GM21825 (cell line): ENCODE data around the gene BAIAP2L1.

Source experiments
- ATAC-seq: cut with Tn5 transposase; IDR thresholded peaks from one replicate; pipeline ENCODE4 v1.9.1; 2021; ENCODE audit warnings: mild to moderate bottlenecking, moderate library complexity; ENCODE audit not compliant: unreplicated experiment

Gene BAIAP2L1

DNA sequence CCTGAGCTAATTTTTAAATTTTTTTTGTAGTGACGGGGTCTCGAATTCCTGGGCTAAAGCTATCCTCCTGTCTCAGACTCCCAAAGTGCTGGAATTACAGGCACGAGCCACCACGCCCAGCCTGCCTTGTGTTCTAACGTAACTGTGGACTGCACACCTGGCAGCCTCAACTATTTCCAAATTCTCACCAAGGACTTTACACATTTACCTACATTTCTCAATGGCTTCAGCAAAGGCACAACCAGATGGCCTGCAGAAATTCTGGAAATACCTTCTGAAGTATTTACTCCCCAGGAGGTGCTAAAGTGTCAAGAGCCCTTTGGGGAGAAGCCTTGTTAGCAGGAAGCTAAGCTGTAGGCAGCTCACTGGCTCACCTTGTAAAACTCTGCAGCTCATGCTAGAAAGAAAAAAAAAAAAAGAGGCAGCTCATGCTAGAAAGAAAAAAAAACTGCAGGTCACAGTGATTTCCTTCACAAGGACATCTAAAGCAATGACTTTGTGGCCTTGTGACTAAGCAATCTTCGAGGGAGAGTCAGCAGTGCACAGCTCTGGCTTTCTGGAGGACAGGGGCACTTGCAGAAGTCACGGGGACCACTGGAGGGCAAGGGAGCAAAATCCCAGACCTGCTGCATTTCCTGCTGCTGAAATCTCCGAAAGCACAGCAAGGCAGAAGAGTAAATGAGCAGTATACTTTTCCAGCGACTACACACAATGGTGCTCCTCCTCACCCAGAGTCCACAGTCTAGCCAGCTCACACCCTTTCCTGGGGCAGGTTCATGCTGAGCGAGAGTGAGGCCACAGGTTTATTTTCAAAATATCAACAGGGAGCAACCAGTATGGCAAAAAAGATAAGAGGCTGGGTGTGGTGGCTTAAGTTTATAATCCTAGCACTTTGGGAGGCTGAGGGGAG is 40.4 kb downstream of the BAIAP2L1 start:
- no peak for ATAC-seq

DNA sequence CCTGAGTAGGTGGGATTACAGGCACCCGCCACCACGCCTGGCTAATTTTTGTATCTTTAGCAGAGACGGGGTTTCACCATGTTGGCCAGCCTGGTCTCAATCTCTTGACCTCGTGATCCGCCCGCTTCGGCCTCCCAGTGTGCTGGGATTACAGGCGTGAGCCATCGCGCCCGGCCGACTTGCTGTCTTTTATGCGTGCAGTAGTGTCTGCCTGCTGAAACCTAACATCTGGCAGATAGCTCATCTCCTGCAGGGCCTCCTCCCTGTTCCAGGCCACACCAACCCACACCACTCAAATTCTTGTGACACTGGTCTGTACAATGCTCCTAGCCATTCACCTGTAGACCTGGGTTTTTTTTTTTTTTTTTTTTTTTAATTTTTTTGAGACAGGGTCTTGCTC is 41.5 kb downstream of the BAIAP2L1 start:
- no peak for ATAC-seq

DNA sequence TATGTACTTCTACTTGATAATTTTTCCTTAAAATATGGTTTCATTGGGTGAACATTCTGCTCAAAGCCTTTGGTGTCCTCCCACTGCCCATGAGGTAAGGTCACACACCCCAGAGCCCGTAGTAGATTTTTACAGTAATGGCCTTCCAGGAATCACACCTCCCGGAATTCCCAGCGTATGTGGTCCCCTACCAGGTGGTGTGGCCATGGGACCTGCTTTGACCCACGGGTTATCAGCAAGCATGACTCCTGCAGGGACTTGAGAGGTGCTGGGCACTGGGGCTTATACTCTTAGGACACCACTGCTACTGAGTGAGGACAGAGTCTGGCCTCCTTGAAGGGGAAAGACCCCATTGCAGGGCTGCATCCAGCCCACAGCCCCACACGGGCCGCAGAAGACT is 42.2 kb downstream of the BAIAP2L1 start:
- no peak for ATAC-seq

GRCh38 chr7:98357751-98358161 is 43.1 kb downstream of the BAIAP2L1 start:
- no peak for ATAC-seq

GRCh38 chr7:98355250-98355538 is 45.7 kb downstream of the BAIAP2L1 start:
- no peak for ATAC-seq

DNA sequence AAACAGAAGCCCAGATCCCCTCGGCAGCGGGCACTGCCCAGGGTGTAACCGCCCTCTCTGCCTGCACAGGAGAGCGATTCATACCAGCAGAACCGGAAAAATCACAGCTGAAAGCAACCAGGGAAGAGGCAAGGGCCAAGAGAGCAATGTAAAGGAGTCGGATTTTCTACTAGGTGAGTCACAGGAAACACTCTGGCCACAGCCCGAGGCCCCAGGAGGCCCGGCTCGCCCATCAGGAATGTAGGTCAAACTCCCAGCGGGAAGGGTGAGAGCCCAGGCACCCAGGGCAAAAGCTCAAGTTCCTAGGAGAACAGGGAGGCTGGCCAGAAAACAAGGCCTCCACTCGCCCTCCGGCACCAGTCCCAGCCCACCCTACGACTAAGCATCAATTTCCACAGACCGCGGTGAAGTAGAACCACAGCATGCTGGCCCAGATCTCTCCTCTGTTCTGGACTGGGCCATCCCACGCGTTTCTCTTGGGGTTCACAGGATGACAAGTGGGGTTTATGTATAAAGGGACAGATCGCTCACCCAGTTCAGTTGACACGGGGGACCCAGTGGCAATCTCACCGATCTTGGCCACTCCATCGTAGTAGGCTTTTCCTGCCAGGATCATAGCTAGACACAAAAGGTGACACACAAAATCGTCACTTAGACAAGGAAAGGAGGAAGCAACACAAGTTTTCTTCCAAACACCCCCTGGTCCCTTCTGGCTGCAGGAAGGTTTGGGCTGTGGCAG is 46.2 kb downstream of the BAIAP2L1 start:
- no peak for ATAC-seq

GRCh38 chr7:98354052-98354451 is 46.8 kb downstream of the BAIAP2L1 start:
- ATAC-seq, result no peak

DNA sequence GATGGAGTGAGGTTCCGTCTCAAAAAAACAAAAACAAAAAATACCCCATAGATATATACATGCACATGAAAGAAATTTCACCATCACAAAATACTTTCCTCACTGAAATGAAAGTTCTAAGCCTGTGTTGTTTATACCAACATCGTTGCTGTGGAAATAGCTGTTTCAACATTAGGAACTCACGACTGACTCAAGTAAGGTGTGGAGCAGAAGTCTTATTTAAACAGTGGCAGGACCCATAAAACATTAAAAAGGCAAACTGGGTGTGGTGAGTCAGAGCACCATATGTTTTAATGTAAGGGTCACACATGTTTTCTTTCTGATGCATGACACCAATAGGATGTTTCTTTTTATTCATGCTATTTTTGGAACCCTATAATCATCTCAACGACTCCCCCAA is 48.3 kb downstream of the BAIAP2L1 start:
- no peak for ATAC-seq

- no peak for ATAC-seq
Measured at GRCh38 chr7:98351136-98351535, 49.8 kb downstream of the BAIAP2L1 start.

- ATAC-seq, result no peak
Measured at GRCh38 chr7:98348726-98349474, 52.0 kb downstream of the BAIAP2L1 start.

- ATAC-seq, result no peak
Measured at GRCh38 chr7:98346515-98347069, 54.3 kb downstream of the BAIAP2L1 start.

- no peak for ATAC-seq
Measured at GRCh38 chr7:98341106-98341505, 59.8 kb downstream of the BAIAP2L1 start.

DNA sequence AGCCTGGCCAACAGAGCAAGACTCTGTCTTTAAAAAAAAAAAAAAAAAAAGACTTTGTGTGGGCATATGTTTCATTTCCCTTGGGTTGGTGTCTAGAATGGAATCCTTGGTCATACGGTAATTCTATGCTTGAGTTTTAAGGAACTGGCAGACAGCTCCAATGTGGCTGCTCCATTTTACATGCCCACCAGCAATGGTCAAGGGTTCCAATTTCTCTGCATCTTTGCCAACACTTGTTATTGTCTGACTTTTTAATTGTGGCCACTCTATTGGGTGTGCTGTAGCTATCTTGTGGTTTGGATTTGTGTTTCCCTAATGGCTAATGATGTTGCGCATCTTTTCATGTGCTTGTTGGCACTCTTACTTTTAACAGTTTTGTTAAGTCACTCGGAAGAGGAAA is 61.8 kb downstream of the BAIAP2L1 start:
- ATAC-seq, result no peak

GRCh38 chr7:98338441-98338840 is 62.4 kb downstream of the BAIAP2L1 start:
- no peak for ATAC-seq

- ATAC-seq, result no peak
Measured at GRCh38 chr7:98335411-98335977, 65.4 kb downstream of the BAIAP2L1 start.

- no peak for ATAC-seq
Measured at GRCh38 chr7:98334081-98334480, 66.8 kb downstream of the BAIAP2L1 start.

DNA sequence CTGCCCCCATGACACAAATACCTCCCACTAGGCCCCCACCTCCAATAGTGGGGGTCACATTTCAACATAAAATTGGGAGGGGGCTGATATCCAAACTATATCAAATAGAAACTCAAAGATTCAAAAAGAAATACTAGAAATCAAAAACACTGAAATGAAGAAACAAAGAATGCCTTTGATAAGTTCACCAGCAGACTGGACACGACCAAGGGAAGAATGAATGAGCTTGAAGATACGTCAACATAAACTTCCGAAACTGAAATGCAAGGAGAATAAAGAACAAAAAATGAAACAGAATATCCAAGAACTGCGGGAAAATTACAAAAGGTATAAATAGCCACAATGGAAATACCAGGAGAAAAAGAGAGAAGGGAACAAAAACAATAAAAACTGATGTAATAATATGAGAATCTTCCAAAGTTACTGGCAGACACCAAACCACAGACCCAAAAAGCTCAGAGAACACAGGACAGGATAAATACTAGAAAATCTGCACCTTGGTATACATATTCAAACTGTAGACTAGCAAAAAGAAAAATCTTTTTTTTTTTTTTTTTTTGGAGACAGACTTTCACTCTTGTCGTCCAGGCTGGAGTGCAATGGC is 69.9 kb downstream of the BAIAP2L1 start:
- no peak for ATAC-seq

- ATAC-seq, result no peak
Measured at GRCh38 chr7:98329791-98330373, 71.0 kb downstream of the BAIAP2L1 start.

- ATAC-seq, result no peak
Measured at GRCh38 chr7:98329100-98329790, 71.6 kb downstream of the BAIAP2L1 start.

GRCh38 chr7:98324782-98325181 is 76.1 kb downstream of the BAIAP2L1 start:
- no peak for ATAC-seq
